Colonic mucosa (tissue), 4 donors: Measurements from ENCODE around the gene STK24. TPM values are rescaled to one million over a fixed set of nuclear protein-coding genes. Genes with fewer than 3 reads are reported as not detected.

Source experiments
- DNase-seq: peaks from one replicate; pipeline ENCODE4 v3.0.0-alpha.2; 2020
- H3K27ac ChIP-seq: fragments of 200-600 bp; one replicate; pipeline ENCODE4 v1.8.0; 2021
- H3K27me3 ChIP-seq: fragments of 200-600 bp; one replicate; pipeline ENCODE4 v1.8.0; 2021
- H3K36me3 ChIP-seq: fragments of 200-600 bp; one replicate; pipeline ENCODE4 v1.8.0; 2021
- H3K4me1 ChIP-seq: fragments of 200-600 bp; one replicate; pipeline ENCODE4 v1.8.0; 2021; ENCODE audit warnings: mild to moderate bottlenecking
- H3K4me3 ChIP-seq: fragments of 200-600 bp; one replicate; pipeline ENCODE4 v1.8.0; 2021
- H3K9ac ChIP-seq, 2 donors: one replicate each; pipeline ENCODE4 v1.7.0; 2013; ENCODE audit warnings: control low read depth in 2 of 2, low read depth in 2 of 2, low read length in 2 of 2
- H3K9me3 ChIP-seq: fragments of 200-600 bp; one replicate; pipeline ENCODE4 v1.8.0; 2021
- intact Hi-C: fragments of 100-400 bp; cut with DNase I; formaldehyde crosslinking; loops from one replicate; pipeline ENCODE4 v1.14.1; 2022
- total RNA-seq, 2 donors: library from RNA; stranded (reverse); fragmentation: NEBNext Ultra II Directional in 1 of 2; extraction: Animal tissue kit (Norgen Biotek cat#: 25700) in 1 of 2; gene quantifications; one replicate each; pipeline ENCODE4 v1.2.1, GENCODE V29; 2021
- TF ChIP-seq, protein P1 (sequence below): fragments of 200-600 bp; IDR thresholded peaks from one replicate; pipeline ENCODE4 v1.8.0; 2022; ENCODE audit warnings: antibody characterized with exemption, mild to moderate bottlenecking
- donor health status: healthy.
- donor health status: DM: no; HTN: no; CAD: no.
- donor health status: DM: no; HTN: no; CAD: no.

Gene STK24
- total RNA-seq, 2 donors from 2014 or later = 160 to 206 TPM

DNA sequence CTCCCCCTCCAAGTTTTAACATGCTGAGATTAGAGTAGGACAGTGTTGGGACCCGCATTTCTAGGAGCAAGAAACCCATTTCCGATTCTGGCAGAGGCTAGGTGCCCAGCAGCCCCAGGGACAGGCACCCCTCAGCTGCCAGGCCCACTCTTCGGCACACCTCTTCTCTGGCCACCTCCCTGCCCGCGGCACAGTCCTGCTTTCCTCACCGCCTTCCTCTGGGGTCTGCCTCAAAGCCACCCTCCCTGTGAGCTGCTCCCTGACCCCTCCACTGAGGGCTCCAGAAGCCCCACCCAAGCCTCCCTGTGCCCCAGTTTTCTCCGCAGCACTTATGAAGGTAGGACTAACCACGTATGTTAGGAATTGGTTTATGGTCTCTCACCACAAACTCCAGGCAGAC is 79.9 kb downstream of the STK24 start:
- no peak for DNase-seq
- Histone ChIP-seq H3K36me3 (no peaks in the 10 kb centered on the region), H3K9me3 (no peaks in the 10 kb centered on the region), H3K9ac (peak overlapping the region in 1 of 2 donors; percentile 37), H3K27ac (no peak overlapping the region), H3K27me3 (no peaks in the 10 kb centered on the region), H3K4me1 (no peaks in the 10 kb centered on the region), H3K4me3 (no peak overlapping the region)
- intact Hi-C loops = no loop called here
- TF ChIP-seq, protein P1, sequence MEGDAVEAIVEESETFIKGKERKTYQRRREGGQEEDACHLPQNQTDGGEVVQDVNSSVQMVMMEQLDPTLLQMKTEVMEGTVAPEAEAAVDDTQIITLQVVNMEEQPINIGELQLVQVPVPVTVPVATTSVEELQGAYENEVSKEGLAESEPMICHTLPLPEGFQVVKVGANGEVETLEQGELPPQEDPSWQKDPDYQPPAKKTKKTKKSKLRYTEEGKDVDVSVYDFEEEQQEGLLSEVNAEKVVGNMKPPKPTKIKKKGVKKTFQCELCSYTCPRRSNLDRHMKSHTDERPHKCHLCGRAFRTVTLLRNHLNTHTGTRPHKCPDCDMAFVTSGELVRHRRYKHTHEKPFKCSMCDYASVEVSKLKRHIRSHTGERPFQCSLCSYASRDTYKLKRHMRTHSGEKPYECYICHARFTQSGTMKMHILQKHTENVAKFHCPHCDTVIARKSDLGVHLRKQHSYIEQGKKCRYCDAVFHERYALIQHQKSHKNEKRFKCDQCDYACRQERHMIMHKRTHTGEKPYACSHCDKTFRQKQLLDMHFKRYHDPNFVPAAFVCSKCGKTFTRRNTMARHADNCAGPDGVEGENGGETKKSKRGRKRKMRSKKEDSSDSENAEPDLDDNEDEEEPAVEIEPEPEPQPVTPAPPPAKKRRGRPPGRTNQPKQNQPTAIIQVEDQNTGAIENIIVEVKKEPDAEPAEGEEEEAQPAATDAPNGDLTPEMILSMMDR = no peak

DNA sequence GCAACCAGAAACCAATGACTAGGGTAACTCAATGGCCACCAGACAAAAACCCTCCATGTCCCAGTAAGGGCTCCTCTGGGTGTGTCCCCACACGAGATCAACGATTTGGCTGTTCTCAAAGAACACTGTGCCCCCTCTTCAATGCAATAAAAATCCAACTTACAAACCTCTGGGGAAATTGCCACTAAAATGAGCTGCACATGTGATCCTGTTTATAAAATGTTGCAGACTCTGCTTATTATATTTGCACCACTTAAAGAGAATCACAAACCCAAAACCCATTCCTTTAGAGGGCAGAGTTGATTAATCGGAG is 80.5 kb downstream of the STK24 start:
- H3K36me3 ChIP-seq = no peaks in the 10 kb centered on the region
- H3K4me3 ChIP-seq = no peak overlapping the region
- peak overlapping the region; percentile 3 for H3K27ac ChIP-seq
- intact Hi-C loops = no loop called here
- H3K9ac ChIP-seq = no peak overlapping the region
- H3K9me3 ChIP-seq = no peaks in the 10 kb centered on the region
- no peak for DNase-seq
- H3K4me1 ChIP-seq = no peaks in the 10 kb centered on the region
- TF ChIP-seq, protein P1 = no peak
- no peaks in the 10 kb centered on the region for H3K27me3 ChIP-seq

DNA sequence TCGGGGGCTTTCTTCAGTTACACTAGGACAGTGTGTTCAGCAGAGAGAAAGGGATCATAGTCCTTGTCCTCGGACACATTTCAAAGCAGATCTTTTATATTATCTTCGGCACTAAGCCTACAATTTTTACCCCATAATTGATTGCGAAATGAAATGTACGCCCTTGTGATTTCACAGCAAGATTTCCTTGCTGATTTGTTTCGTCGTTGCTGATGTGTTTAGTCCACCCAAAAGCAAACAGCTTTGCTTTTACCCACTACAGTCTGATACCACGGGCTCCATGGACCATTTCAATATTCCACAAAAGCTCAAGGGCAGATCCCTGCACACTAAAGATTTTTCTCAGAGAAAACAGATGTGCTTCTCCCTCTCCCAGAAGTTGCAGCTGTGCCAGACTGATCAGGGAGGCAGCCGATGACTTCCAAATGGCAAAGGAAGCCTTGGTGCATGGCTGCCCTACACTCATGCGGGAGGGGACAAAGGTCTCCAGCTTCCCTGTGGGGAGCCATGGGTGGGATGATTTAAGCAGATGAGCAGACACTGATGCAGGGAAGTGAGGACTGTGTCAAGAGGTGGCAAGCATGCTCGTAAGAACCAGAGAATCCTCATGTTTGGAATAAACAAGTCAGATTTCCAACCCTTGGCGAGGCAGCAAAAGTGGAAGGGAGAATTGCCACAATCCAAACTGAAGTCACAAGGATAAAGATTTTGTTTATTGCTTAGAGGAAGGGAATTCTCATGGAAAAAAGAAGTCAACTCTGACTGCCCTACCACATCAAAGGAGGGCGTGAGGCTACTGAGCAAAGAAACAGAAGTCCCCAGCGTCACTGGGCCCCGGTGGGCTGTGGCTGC is 81.1 kb downstream of the STK24 start:
- Histone ChIP-seq H3K36me3 (no peaks in the 10 kb centered on the region), H3K27me3 (no peaks in the 10 kb centered on the region), H3K4me3 (no peak overlapping the region), H3K9me3 (no peaks in the 10 kb centered on the region), H3K9ac (peak overlapping the region; percentile 30 to 46), H3K4me1 (no peaks in the 10 kb centered on the region), H3K27ac (peak overlapping the region; percentile 3)
- DNase-seq = no peak
- TF ChIP-seq, protein P1 = no peak
- intact Hi-C loops = no loop called here

DNA sequence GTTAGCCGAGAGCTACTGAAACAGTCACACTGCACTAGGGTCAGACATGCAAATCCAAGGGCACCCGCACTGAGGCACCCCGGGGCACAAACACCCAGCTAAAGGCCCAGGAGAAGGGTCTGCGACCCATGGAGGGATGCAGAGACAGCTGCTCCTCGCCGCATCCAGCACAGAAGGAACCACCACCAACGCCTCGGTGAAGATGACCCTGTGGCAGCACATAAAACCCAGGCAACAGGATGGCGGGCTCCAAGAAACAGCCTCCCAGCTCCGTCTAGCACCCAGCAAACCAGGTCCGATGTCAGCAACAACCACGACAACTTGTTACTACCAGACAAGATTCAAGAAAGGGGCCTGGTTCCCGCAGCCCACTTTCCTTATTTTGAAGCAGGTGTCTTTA is 82.1 kb downstream of the STK24 start:
- TF ChIP-seq, protein P1 = no peak
- H3K9ac ChIP-seq = no peak overlapping the region
- H3K36me3 ChIP-seq = no peaks in the 10 kb centered on the region
- no peak for DNase-seq
- H3K27ac ChIP-seq = no peak overlapping the region
- H3K27me3 ChIP-seq = no peaks in the 10 kb centered on the region
- H3K9me3 ChIP-seq = no peaks in the 10 kb centered on the region
- intact Hi-C loops = no loop called here
- no peaks in the 10 kb centered on the region for H3K4me1 ChIP-seq
- no peak overlapping the region for H3K4me3 ChIP-seq

DNA sequence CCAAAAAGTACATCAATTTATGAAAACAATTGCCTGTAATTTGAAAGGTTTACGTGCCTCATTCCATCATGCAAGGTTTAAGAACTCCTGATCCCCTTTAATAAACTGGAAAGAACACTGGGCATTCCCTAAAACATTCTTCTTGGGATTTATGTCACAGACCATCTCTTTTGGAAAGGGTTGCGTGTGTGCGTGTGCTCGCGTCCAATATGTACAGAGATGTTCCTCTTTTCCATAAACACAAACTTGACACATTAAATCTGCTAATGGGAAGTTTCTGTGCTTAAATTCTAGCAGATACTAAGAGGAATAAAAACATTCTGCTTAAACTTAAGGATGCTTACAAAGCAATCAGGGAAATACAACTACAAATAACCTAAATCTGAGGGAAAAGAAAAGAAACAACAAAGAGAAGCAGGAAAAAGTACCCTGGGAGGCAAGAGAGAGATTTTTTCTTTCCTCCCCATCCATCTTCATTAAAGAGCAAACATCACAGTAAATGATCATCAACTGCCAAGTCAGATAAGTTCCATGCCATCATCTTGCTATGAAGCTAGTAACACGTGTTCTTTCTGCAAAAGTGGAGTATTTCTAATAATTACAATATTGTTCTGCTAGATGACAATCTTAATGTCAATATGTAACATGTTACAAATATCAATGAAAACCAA is 83.7 kb downstream of the STK24 start:
- H3K9ac ChIP-seq = no peak overlapping the region
- H3K36me3 ChIP-seq = no peaks in the 10 kb centered on the region
- TF ChIP-seq, protein P1 = no peak
- no peak overlapping the region for H3K4me3 ChIP-seq
- H3K4me1 ChIP-seq = no peaks in the 10 kb centered on the region
- H3K27me3 ChIP-seq = no peaks in the 10 kb centered on the region
- no peak overlapping the region for H3K27ac ChIP-seq
- H3K9me3 ChIP-seq = no peaks in the 10 kb centered on the region
- no peak for DNase-seq
- intact Hi-C loops = no loop called here
